A549 (cell line): ENCODE measurements around the gene SLC6A12. TPM values are rescaled to one million over a fixed set of nuclear protein-coding genes. Genes with fewer than 3 reads are reported as not detected.
A peak's percentile ranks its signal among the peaks of the same experiment; 100 is the strongest.

Experiments used
- ATAC-seq, 2 experiments: fragments of 200-7000 bp in 1 of 2; fragments of >200 bp in 1 of 2; cut with Nextera tagmentation in 1 of 2; cut with Tn5 transposase in 1 of 2; 3 replicates each; pipeline versions ENCODE4 v1.8.0 to v1.9.1; 2018 to 2020; ENCODE audit warnings: mild to moderate bottlenecking in 1 of 2, moderate library complexity in 1 of 2
- CTCF ChIA-PET: fragments of 300-600 bp; sonication (Branson Sonifier 250); formaldehyde crosslinking; extraction: SDS; loops from one replicate; lab custom pipeline; 2021; ENCODE audit warnings: antibody characterized with exemption, inconsistent platforms; lab: Yijun Ruan, JAX
- POLR2A ChIA-PET: fragments of 350-600 bp; formaldehyde crosslinking; extraction: SDS; loops from one replicate; lab custom pipeline; 2021; ENCODE audit warnings: antibody characterized with exemption, inconsistent platforms; lab: Yijun Ruan, JAX
- DNase-seq, 2 experiments: peaks; one replicate each; pipeline versions ENCODE4 v3.0.0 to v3.0.0-alpha.2; 2011 to 2016; ENCODE audit warnings: low read depth in 1 of 2, low spot score in 1 of 2
- FAIRE-seq: peaks from 2 replicates; lab custom pipeline; 2011; peaks lifted over from hg19 to GRCh38; lab: Jason Lieb, UNC
- H3K27ac ChIP-seq, 2 experiments: fragments of >200 bp; sonication (Bioruptor Twin); formaldehyde crosslinking; 3 replicates each; pipeline ENCODE4 v1.5.1; 2016 to 2017
- H3K4me1 ChIP-seq: fragments of >200 bp; sonication (Bioruptor Twin); formaldehyde crosslinking; 3 replicates; pipeline ENCODE4 v1.6.1; 2016
- H3K4me2 ChIP-seq: fragments of >200 bp; sonication (Bioruptor Twin); formaldehyde crosslinking; 3 replicates; pipeline ENCODE4 v1.6.1; 2016
- H3K4me3 ChIP-seq: fragments of >200 bp; sonication (Bioruptor Twin); formaldehyde crosslinking; 3 replicates; pipeline ENCODE4 v1.5.1; 2016
- H3K9me3 ChIP-seq: fragments of >200 bp; sonication (Bioruptor Twin); formaldehyde crosslinking; 3 replicates; pipeline ENCODE4 v1.6.1; 2016
- BHLHE40 ChIP-seq: IDR thresholded peaks from 2 replicates; pipeline ENCODE4 v1.6.1; 2012; ENCODE audit warnings: low read depth, low read length, inconsistent platforms
- CBX8 ChIP-seq: fragments of 200-600 bp; sonication (generic); IDR thresholded peaks from 2 replicates; pipeline ENCODE4 v1.6.1; 2016
- CHD4 ChIP-seq: fragments of 200-600 bp; sonication (generic); IDR thresholded peaks from 2 replicates; pipeline ENCODE4 v1.6.1; 2016; ENCODE audit warnings: antibody characterized with exemption, mild to moderate bottlenecking, borderline replicate concordance
- E2F6 ChIP-seq: IDR thresholded peaks from 2 replicates; pipeline ENCODE4 v1.6.1; 2012; ENCODE audit warnings: low read depth, borderline replicate concordance
- ELK1 ChIP-seq: fragments of 150-350 bp; IDR thresholded peaks from 2 replicates; pipeline ENCODE4 v1.6.1; 2014; ENCODE audit warnings: low read depth, mild to moderate bottlenecking, low read length
- EP300 ChIP-seq, 2 experiments: fragments of >200 bp; sonication (Bioruptor Twin); formaldehyde crosslinking; IDR thresholded peaks; 2 replicates in 1 of 2; 3 replicates in 1 of 2; pipeline ENCODE4 v1.6.1; 2016 to 2017
- ESRRA ChIP-seq: fragments of 150-350 bp; IDR thresholded peaks from 2 replicates; pipeline ENCODE4 v1.6.1; 2014; ENCODE audit warnings: mild to moderate bottlenecking, low read length, borderline replicate concordance
- FOSL2 ChIP-seq, 2 experiments: fragments of 450-650 bp in 1 of 2; fragments of >200 bp in 1 of 2; sonication (Bioruptor Twin) in 1 of 2; formaldehyde crosslinking; IDR thresholded peaks; 2 replicates each; pipeline versions ENCODE4 v1.5.0 to v1.6.1; 2016 to 2020; ENCODE audit warnings: mild to moderate bottlenecking in 1 of 2, moderate library complexity in 1 of 2
- HDAC2 ChIP-seq: fragments of 200-600 bp; sonication (generic); IDR thresholded peaks from 2 replicates; pipeline ENCODE4 v1.6.1; 2016
- HES2 ChIP-seq: fragments of >200 bp; sonication (Bioruptor Twin); formaldehyde crosslinking; IDR thresholded peaks from 2 replicates; pipeline ENCODE4 v1.6.1; 2016
- JUNB ChIP-seq: fragments of >200 bp; sonication (Bioruptor Twin); formaldehyde crosslinking; IDR thresholded peaks from 2 replicates; pipeline ENCODE4 v1.6.1; 2016
- KDM1A ChIP-seq: fragments of 200-600 bp; sonication (generic); IDR thresholded peaks from 2 replicates; pipeline ENCODE4 v1.6.1; 2016; ENCODE audit warnings: low read depth, mild to moderate bottlenecking
- MAFK ChIP-seq: fragments of 450-650 bp; IDR thresholded peaks from 2 replicates; pipeline ENCODE4 v1.6.1; 2014; ENCODE audit not compliant: partially characterized antibody
- MAX ChIP-seq: IDR thresholded peaks from 2 replicates; pipeline ENCODE4 v1.6.1; 2012
- MAZ ChIP-seq: fragments of 150-350 bp; IDR thresholded peaks from 2 replicates; pipeline ENCODE4 v1.6.1; 2014; ENCODE audit warnings: antibody characterized with exemption, low read depth, low read length, borderline replicate concordance
- NFE2L2 ChIP-seq: fragments of 150-350 bp; conservative IDR thresholded peaks from 2 replicates; pipeline ENCODE4 v1.6.1; 2014; ENCODE audit warnings: low read length
- NPAS2 ChIP-seq: fragments of 250-450 bp; sonication (Bioruptor Pico); IDR thresholded peaks from 2 replicates; pipeline ENCODE4 v1.8.0; 2022; ENCODE audit warnings: mild to moderate bottlenecking, moderate library complexity, borderline replicate concordance
- NR3C1 ChIP-seq: fragments of >200 bp; sonication (Bioruptor Twin); formaldehyde crosslinking; IDR thresholded peaks from 3 replicates; pipeline ENCODE4 v1.6.1; 2017
- PHF8 ChIP-seq: fragments of 200-600 bp; sonication (generic); IDR thresholded peaks from 2 replicates; pipeline ENCODE4 v1.6.1; 2016; ENCODE audit warnings: low read depth, mild to moderate bottlenecking, antibody characterized with exemption, moderate library complexity, borderline replicate concordance
- REST ChIP-seq: fragments of 200-600 bp; sonication (generic); IDR thresholded peaks from 2 replicates; pipeline ENCODE4 v1.6.1; 2016; ENCODE audit warnings: antibody characterized with exemption, mild to moderate bottlenecking, moderate library complexity
- RNF2 ChIP-seq: fragments of 200-600 bp; sonication (generic); IDR thresholded peaks from 2 replicates; pipeline ENCODE4 v1.6.1; 2016; ENCODE audit warnings: low read depth, mild to moderate bottlenecking, antibody characterized with exemption, moderate library complexity, borderline replicate concordance
- SMC3 ChIP-seq: fragments of >200 bp; sonication (Bioruptor Twin); formaldehyde crosslinking; IDR thresholded peaks from 3 replicates; pipeline ENCODE4 v1.6.1; 2018; ENCODE audit warnings: inconsistent platforms
- SREBF2 ChIP-seq: fragments of 450-650 bp; IDR thresholded peaks from 2 replicates; pipeline ENCODE4 v1.6.1; 2014; ENCODE audit warnings: mild to moderate bottlenecking, moderate library complexity
- TFCP2L1 ChIP-seq: fragments of 250-450 bp; sonication (Bioruptor Pico); IDR thresholded peaks from 2 replicates; pipeline ENCODE4 v1.5.0; 2021; ENCODE audit warnings: mild to moderate bottlenecking
- TP53 ChIP-seq: fragments of 250-450 bp; sonication (Bioruptor Pico); IDR thresholded peaks from 2 replicates; pipeline ENCODE4 v1.5.0; 2021; ENCODE audit warnings: mild to moderate bottlenecking, moderate library complexity
- WGBS: methylation state at CpG from one replicate; pipeline ENCODE4 v1.1.6; 2017; ENCODE audit errors: missing lambda C conversion rate; 5-methylcytosine and 5-hydroxymethylcytosine counted together
- polyA plus RNA-seq, 4 experiments: library from polyadenylated mRNA; depleted of rRNA in 3 of 4; stranded (reverse); fragments of >200 nt; fragmentation: RNase III in 1 of 4; extraction: RNeasy Plus Mini Kit Qiagen cat#74134 plus additional on column Dnase treatment in 1 of 4; gene quantifications; 2 replicates in 3 of 4; 3 replicates in 1 of 4; pipeline ENCODE4 v1.2.3, GENCODE V29; 2011 to 2017

Gene SLC6A12
- polyA plus RNA-seq, 2 of the 4 experiments (the other 2 are of a cell fraction): 0.78 to 4.4 TPM

GRCh38 chr12:181921-182320 is 32.0 kb downstream of the SLC6A12 start:
- H3K4me1 ChIP-seq: peaks cover 28% of the 10 kb centered on the region
- peak overlapping the region; percentile 28; the same call in 1 of the 3 replicates for H3K4me2 ChIP-seq
- ATAC-seq (no peak), FAIRE-seq (no peak), DNase-seq (no peak)
- ChIA-PET CTCF (no interaction called here), POLR2A (no interaction called here)
- WGBS: 88% methylated on average over 16 of the region's 17 CpGs
- peak overlapping the region in 1 of 2 experiments; percentile 64; a peak in 2 of 6 replicates for H3K27ac ChIP-seq
- TF ChIP-seq EP300 (IDR thresholded peaks at IDR 0.05) (no peak), TP53 (CRISPR knock-in tag) (no peak), NR3C1 (no peak), E2F6 (no peak), CHD4 (no peak), NFE2L2 (no peak), MAZ (no peak), FOSL2 (IDR thresholded peaks at IDR 0.05) (no peak), FOSL2 (CRISPR knock-in tag; IDR thresholded peaks at IDR 0.05) (no peak), ESRRA (no peak), HES2 (no peak)
- no peak overlapping the region for H3K4me3 ChIP-seq
- no peaks in the 10 kb centered on the region for H3K9me3 ChIP-seq

- Histone ChIP-seq H3K27ac (no peak overlapping the region), H3K4me2 (no peak overlapping the region), H3K9me3 (no peaks in the 10 kb centered on the region), H3K4me1 (peaks cover 35% of the 10 kb centered on the region), H3K4me3 (no peak overlapping the region)
- TF ChIP-seq FOSL2 (IDR thresholded peaks at IDR 0.05) (no peak), FOSL2 (CRISPR knock-in tag; IDR thresholded peaks at IDR 0.05) (no peak), NPAS2 (CRISPR knock-in tag) (no peak), MAX (no peak), RNF2 (no peak), BHLHE40 (no peak), TP53 (CRISPR knock-in tag) (no peak), PHF8 (no peak), NR3C1 (no peak), HDAC2 (no peak), SREBF2 (no peak), CBX8 (no peak), MAZ (no peak), MAFK (no peak), TFCP2L1 (CRISPR knock-in tag) (no peak), ELK1 (no peak)
- ATAC-seq: no peak
- WGBS: 79% methylated on average over 8 of the region's 8 CpGs
- no peak for DNase-seq
- FAIRE-seq: no peak
- ChIA-PET CTCF (interaction anchor here (3.4 kb wide), 1 partner anchor 9 kb away, joined by 24 read pairs; no protein-coding TSS in a partner anchor), POLR2A (no interaction called here)
These were observed 33.5 kb downstream of the SLC6A12 start for GRCh38 chr12:180445-180844.

- no peak for ATAC-seq
- H3K4me2 ChIP-seq: no peak overlapping the region
- DNase-seq: no peak
- TF ChIP-seq JUNB (no peak), KDM1A (no peak), MAX (no peak), NFE2L2 (no peak), EP300 (IDR thresholded peaks at IDR 0.05) (no peak), SMC3 (no peak), SREBF2 (no peak), HDAC2 (no peak), REST (no peak), ELK1 (no peak)
- peak overlapping the region in 1 of 2 experiments; percentile 76; a peak in 2 of 6 replicates for H3K27ac ChIP-seq
- FAIRE-seq: no peak
- no peaks in the 10 kb centered on the region for H3K9me3 ChIP-seq
- ChIA-PET POLR2A (no interaction called here), CTCF (interaction anchor here (1.0 to 3.4 kb wide), 4 partner anchors 9 to 69 kb away, joined by 3 to 24 read pairs (median 6); no protein-coding TSS in a partner anchor)
- no peak overlapping the region for H3K4me3 ChIP-seq
- peaks cover 35% of the 10 kb centered on the region for H3K4me1 ChIP-seq
- 83% methylated on average over 5 of the region's 5 CpGs for WGBS
These were observed 34.1 kb downstream of the SLC6A12 start for GRCh38 chr12:179885-180284.
